Islet precursor cell (in vitro differentiated cells): ENCODE measurements around the gene SEC61A1.
A peak's percentile ranks its signal among the peaks of the same experiment; 100 is the strongest.

Experiments
- DNase-seq: peaks from one replicate; pipeline ENCODE4 v3.0.0-alpha.2; 2018

The SEC61A1 gene

DNA sequence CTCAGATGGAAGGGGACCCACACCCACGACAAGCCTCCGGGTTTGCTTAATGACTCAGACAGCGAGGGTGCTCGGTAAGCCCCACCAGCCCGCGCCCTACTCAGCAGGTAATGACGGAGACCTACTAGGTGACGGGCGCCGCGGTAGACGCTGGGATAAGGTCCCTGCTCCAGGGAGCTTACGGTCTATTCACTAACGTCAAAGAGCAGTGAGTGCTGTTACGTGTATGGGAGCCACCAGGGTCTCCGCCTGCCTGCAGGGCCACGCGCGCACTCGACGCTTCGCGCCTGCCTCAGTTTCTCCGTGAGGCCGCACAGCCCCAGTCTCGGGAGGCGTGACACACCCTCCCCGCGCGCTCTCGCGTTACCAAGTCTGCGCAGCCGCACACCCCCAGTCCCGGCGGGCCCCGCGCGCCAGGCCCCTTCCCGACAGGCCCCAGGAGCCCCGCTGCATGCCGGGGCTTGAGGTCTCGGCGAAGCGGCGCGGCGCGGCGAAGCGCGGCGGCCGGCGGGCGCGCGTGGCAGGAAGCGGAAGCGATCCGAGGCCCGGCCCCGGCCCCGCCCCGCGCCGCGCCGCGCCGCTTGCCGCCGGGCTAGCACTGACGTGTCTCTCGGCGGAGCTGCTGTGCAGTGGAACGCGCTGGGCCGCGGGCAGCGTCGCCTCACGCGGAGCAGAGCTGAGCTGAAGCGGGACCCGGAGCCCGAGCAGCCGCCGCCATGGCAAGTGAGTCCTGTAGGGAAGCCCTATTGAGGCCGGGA is at the start of gene SEC61A1:
Gene SEC61A1, plus strand, starts transcription at position 601 of the 758 bp plus-strand sequence. Its CDS starts 116 bp downstream, at position 717.
- peak; percentile 97 for DNase-seq

DNA sequence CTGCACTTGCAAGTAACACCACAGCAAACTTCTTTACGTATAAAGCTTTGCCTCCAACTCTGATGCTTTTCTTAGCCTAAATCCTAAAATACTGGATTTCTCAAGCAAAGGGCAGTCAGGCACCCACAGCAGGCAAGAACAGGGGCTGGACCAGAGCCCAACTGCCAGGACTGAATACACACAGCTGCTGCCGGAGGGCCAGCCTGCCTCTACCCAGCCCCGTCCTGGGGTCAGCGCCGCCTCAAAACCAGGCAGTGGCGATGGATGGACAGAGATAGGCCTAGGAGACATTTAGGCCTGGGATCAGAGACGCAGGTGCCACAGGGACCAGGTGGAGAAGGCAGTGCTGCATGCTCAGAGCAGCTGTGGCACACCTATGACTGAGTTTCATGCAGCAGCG is 47.6 kb upstream of the SEC61A1 start:
- no peak for DNase-seq

DNA sequence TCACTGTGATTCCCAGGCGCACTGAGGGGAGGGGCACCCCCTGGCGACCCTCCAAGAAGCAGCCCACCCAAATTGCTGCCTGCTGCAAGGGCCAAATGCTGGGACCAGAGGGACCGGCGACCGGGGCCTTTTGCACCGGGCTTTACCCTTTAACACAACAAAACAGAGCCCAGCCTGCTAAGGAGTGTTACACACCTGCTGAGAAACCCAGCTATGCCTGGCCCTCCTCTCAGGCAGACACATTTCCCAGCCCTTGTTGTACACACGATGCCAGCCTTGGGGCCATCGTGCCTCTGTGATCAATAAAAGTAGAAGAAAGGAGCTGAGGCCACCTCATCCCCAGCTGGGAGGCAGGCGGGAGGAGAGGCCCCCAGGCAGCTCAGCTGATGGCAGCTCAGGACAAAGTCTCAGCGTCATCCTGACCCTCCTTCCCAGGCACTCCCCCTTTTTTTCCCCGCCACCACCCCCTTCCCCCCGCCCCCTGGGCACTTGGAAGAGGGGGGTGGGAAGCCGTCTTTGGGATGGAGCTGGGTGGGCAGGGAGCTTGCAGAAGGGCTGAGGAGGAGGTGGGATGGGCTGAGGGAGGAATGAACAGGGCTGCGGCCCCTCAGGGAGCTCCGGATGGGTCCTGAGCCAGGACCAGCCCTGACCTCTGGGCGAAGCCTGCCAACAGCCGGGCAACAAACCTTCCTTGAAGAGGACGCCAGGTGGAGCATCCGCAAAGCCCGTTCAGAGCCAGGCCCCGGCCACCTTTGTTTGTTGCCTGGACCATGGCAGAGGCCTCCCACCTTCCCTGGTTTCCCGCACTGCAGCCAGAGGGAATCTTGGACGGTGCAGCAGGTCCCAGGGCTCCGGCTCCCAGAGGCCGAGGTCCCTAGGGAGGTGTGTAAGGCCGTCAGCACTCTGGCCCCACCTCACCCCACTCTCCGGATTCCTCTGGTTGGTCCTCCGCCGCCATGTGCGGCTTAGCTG is 45.9 kb upstream of the SEC61A1 start:
- no peak for DNase-seq

DNA sequence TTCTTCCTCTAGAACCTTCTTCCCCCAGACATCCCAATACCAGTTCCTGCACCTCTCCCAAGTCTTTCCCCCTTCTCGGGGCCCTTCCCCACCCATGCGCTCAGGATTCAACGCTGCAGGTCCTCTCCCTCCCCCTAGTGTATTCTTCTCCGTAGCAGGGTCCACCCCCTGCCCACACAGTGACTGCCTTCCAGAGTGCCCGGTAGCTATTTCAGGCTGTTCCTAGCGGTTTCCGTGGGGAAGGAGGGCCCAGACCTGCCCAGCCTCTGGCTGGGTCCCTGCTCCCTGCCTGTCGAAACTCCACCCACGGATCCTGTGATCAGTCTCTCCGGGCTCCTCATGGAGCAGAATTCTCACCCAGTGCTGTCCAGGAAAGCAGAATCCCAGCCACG is 45.2 kb upstream of the SEC61A1 start:
- no peak for DNase-seq

DNA sequence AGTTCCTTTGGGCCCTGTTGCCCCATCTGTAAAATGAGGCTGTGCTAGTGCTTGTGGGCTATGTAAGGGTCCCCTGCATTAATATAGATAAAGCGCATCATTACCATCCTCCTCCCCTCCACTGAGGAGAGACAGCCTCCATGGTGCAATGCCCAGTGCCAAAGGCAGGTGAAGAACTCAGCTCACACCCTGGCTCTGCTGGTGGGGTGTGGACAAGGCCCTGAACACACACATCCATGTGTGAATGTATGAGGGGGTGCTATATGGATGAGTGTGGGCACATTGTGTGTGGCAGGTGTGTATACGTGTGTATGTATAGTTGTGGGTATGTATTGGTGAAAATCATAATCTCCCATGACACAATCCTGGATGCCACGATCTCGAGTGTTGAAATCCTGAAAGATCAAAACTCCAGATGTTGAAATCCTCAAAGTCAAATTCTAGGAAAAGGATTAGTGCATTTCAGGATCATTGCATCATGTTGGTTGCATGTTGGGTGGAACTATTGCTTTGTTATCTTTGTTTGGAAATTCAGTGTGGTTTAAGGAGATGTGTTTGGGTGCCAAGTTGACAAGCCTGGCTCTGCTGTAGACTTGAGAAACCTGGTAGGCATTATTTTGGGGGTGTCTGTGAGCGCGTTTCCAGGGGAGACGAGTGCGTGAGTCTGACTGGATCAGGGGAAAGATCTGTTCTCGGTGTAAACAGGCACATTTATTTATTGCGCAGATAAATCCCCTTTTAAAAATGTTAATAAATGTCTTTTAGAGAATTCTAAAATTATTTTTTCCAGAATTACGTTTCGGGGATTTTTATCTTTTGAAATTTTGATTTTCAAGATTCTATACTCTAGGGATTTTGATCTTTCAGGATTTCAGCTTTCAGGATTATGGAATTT is 42.0 kb upstream of the SEC61A1 start:
- DNase-seq = no peak

DNA sequence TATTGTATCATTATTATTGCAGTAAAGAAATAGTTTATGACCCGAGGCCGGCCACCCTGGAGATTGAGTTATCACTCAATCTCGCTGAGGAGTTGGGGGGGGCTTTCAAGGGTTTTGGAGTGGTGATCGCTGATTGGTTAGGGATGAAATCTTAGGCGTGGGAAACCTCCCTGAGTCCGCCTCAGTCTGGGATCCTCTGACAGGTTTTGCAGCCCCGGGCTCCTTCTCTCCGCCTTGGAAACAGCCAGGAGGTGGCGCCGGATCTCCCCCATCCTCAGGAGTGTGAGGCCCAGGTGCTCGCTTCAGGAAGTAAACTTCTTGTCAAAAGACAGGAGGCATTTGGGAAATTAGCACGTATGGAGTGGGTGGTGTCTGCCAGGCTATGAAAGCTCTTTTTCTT is 41.1 kb upstream of the SEC61A1 start:
- peak; percentile 94 for DNase-seq

DNA sequence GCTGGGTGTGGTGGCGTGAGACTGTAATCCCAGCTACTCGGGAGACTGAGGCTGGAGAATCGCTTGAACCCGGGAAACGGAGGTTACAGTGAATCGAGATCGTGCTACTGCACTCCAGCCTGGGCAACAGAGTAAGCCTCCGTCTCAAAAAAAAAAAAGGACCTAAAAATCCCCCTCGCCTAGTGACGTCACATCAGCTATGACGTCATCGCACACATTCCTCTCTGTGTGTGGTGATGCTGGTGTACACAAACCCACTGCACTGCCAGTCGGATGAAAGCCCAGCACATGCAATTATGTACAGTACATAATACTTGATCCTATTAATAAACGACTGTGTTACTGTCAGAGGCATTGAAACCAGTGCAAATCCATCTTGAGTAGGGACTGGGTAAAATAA is 40.2 kb upstream of the SEC61A1 start:
- DNase-seq = no peak

DNA sequence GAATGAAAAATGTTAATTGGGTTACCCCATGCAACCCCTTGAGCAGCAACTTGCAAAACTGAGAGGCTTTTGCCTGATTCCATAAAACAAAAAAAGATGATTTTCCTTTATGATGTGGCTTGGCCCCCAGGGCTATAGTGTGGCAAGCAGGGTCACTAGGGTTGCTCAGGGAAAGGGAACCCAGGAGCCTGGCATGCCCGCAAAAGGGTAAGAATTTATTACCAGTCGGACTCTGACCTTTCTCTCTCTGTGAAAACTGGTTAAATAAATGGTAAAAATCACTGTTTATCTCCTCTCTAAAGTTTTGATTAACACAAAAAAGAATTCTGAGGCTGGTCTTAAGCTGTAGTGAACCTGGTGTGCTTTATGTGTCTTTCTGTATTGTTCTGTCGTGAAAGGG is 37.7 kb upstream of the SEC61A1 start:
- DNase-seq = no peak

DNA sequence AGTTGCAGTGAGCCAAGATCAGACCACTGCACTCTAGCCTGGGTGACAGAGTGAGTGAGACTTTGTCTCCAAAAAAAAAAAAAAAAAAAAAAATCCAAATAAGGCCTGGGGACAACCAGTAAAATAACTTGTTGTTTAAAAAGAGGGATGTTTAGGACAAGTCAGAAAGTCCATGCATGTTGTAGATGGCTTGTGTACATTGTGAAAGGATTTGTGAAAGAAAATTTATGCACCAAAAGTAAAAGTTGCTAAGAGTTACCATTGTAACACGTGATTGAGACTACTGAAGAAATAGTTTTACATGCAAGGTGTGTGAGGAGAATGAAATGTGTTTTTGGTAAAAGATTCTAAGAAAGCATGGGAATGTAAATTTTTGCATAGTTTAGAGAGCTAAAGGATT is 35.7 kb upstream of the SEC61A1 start:
- no peak for DNase-seq

DNA sequence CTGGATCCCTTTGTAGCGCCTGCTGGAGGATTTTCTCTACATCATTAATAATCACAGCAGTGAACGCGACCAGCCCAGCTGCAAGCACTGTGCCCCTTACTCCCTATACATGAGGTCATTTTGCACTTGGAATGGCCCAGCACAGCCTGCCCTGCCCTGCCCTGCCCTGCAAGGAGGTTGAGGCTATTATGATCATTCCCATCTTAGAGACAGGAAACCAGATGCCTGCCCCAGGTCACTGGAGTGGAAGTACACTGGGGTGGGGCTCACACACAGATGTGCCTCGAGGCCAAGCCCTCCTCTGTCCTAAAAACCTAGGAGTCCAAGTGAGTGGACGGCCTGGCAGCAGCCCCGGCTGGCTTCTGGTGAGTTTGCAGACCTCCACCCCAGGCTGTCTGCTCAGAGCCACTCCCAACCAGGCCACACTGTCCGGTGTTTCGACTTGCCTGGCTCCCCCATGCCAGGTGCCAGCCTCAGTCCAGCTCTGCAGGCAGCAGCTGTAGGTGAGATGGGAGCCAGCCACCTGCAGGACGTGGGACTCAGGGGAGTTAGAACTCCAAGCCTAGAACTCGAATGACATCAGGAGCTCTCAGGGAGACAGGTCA is 30.4 kb upstream of the SEC61A1 start:
- no peak for DNase-seq

DNA sequence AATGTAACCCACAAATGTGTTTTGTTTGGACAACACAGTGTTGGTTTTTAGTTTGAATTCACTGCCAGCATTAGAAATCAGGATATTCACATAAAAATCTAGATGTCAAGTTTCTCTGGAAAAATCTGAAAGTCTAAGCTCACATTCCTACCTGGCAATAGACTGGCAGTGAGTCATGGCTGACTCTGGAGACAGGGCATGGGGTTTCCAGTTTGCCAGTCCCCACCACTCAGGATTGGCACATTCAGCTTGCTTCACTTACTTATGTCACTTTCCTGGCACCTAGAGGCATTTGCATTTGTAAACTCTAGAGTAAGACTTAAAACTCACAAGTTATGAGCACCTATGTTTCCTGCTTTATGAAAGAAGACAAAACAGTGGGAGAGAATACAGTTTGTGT is 19.1 kb upstream of the SEC61A1 start:
- no peak for DNase-seq

DNA sequence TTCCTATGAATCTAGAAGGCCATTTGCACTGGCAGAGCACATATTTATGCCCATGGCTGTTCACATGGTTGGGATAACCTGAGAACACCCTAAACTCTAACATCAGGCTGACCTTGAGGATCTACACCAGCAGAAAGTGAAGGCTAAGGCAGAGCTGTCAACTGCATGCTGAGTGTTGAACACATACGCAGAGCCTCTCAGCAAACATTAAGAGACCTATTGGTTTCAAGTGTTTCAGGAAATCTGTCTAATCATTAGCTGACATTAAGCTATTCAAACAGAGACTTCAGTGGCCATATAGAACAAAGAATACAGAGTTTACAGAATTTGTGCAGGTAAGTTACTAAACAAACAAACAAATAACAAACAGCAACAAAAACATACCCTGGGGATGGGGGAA is 16.1 kb upstream of the SEC61A1 start:
- DNase-seq = no peak

DNA sequence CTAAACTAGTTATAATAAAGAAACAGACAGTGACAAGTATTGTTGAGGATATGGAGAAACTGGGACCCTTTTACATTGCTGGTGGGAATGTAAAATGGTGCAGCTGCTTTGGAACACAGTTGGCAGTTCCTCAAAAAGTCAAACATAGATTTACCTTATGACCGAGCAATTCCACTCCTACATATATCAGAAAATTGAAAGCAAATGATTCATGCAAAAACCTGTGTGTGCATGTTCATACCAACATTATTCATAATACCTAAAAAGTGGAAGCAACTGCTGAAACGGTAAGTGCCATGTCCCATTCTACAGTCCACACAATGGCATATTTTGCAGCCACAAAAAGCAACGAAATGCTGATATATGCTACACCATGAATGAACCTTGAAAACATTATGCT is 12.2 kb upstream of the SEC61A1 start:
- DNase-seq = no peak

DNA sequence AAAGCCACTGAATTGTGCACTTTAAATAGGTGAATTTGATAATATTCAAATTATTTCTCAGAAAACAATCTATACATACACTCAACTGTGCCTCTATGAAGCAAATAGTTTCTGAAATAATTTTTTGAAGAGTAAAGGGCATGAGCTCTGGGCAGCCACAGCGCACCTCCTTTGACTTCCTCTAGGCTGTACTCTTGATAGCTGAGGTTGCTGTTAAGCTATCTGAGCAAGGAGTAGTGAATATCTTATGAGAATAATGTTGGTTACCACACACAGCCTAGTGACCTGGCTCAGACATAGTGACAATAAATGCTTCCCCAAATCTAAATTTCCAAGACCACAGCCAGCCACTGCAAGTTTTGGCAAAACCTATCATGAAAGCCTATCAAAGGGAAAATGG is 11.6 kb upstream of the SEC61A1 start:
- DNase-seq = no peak

DNA sequence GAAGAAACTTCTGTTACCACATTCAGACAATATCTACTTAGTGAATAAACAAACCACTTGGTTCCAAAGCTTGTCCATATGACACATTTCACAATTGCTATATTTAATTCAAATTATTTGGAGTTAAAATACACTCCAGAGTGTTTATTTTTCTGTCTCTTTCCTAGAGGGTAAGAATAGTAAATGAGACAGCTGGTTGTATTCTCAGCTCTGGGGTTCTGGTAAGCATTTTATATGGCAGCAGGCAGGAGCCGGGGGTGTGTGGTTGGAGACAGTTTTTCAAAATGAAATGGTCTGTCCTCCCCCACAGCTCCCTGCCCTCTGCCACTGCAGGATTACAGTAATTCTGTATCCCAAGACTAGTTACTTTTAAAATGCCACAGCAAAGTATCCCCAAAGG is 10.9 kb upstream of the SEC61A1 start:
- DNase-seq = no peak

DNA sequence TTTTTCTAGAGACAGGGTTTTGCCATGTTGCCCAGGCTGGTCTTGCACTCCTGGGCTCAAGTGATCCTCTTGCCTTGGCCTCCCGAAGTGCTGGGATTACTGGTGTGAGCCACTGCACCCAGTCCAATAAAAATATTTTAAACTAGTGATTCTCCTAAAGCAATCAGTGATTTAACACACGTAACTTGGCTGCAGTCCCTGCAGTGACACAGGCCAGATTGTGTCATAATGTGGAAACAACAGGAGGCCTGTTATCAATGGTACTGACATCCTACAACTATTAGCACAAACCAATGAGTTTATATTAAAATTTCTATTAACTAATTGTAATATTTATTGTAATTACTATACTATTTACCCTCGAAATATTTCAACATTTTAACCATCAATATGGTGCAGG is 1.6 kb upstream of the SEC61A1 start:
- no peak for DNase-seq

DNA sequence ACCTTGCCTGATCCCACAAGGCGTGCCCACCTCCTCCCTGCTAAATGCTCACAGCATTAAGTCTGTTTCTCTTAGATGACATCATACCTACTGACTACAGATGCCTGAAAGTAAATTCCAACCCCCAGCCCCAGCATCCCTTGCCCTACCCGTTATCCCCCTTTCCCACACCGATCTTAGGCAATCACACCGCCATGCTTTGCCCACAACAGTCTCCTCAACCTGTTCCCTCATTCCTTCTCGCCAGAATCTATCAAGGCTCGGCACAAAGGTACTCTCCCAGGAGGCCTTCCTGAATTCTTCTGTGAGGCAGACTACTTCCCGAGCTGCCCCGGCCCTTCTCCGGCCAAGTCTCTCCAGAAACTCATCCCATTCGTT is 789 bp upstream of the SEC61A1 start:
- peak; percentile 72 for DNase-seq

DNA sequence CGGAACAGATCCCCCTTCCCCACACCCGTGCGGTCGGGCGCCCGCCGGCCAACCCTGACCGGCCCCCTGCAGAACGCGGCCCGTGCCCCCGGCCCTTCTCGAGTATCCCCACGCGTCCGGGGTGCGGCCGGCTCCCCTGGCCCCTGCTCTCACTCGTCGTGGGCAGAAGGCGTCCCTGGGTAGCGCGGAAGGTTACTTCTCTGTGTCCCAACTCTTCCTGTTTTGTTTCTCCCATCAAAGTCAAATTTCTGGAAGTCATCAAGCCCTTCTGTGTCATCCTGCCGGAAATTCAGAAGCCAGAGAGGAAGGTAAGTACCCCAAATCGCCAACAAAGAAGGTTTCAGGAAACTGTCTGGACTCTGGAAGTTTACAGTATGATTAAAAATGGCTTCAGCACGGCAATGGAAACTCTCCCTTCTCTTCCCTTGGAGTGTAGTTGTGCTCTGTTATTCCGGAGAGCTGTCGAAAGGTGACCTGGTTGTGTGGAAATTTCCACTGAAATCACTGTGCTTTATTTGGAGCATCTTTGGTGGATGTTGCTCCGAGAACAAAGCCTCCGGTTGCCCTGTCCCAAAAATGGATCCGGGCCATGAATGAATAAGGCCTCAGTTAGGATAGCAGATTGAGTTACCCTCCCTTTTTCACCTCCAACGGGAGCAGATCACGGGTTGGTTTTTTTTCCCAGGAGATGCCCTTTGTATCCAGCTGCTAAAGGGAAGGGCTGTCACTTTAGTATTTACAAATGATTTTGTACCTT is 536 bp downstream of the SEC61A1 start:
- no peak for DNase-seq

DNA sequence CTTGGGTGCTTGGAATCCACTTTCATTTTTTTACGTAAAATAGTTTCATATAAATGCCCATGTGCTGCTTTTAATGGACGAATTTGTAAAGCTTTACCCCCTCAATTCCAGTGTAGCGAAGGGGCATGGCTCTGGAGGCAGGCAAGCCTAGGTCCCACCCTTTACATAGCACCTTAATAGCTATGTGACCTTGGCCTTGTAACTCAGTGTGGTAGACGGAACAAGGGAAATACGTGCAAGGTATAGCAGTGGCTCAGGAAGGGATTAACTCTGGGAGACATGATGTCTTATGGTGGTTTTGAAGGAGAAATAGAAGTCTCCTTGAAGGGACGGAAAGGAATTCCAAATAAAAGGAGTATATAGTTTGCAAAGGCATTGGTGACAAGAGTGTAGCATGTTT is 1.4 kb downstream of the SEC61A1 start:
- DNase-seq = no peak

DNA sequence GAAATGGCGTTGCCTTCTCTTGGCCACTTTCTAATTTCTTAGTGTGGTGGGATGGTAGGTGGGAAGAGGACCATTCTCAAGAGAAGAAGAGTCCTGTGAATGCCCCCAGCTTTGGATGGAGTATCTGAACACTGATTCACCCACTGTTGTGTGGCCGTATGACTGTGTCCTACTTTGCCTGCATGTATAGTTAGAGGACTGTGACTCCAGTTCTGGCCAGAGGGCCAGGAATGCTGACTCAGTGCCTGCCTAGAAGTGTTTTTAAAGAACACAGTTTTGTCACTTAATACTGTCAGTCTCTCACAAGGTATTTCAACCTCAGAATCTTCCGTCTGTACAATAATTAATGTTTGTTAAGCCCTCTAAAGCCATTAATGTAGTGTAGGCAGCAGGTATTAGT is 2.1 kb downstream of the SEC61A1 start:
- DNase-seq = no peak

DNA sequence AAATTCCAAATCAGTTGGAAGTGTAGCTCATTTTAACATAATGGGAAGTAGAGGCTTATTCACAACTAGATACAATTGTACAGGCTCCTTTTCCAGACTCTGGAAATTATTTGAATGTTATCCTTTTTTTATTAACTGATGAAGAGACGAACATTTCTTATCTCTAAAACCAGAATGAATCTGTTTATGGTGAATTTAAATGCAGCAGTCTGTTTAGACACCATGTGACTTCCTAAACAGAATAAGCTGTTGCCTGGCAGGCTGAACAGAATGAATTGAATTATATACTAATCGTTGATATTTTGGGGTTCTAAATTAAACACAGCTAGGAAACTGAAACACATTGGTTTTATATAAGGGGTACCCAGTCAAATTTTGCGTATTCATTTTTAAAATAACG is 4.0 kb downstream of the SEC61A1 start:
- no peak for DNase-seq
